GM18511 (cell line): ENCODE results near the gene NHSL1.

ENCODE experiments used
- ATAC-seq: cut with Tn5 transposase; IDR thresholded peaks from one replicate; pipeline ENCODE4 v1.9.1; 2021; ENCODE audit warnings: mild to moderate bottlenecking, moderate library complexity; ENCODE audit not compliant: unreplicated experiment

Gene NHSL1

DNA sequence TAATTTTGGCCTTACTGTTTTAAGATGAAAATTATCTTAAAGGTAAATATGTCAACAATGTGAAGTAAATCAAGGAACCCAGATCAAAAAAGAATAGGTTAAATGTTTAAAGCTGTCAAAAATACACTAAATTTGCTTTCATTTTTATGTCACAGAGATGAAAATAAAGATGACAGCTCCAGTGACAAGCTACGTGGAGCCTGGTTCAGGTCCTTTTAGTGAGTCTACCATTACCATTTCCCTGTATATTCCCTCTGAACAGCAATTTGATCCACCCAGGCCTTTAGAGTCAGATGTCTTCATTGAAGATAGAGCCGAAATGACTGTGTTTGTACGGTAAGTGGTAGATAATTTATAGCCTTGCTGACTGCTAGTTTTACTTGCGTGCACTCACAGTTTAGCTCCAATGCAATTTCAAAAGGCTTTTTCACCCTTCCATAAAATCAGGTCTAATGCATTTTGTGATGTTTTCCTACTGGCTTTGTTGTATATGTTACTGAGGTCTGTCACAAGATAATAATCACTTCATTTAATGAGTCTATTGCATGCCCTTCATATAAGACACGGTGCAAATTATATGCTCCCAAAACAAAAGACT lies 93.4 kb downstream of the NHSL1 start:
- ATAC-seq = no peak

DNA sequence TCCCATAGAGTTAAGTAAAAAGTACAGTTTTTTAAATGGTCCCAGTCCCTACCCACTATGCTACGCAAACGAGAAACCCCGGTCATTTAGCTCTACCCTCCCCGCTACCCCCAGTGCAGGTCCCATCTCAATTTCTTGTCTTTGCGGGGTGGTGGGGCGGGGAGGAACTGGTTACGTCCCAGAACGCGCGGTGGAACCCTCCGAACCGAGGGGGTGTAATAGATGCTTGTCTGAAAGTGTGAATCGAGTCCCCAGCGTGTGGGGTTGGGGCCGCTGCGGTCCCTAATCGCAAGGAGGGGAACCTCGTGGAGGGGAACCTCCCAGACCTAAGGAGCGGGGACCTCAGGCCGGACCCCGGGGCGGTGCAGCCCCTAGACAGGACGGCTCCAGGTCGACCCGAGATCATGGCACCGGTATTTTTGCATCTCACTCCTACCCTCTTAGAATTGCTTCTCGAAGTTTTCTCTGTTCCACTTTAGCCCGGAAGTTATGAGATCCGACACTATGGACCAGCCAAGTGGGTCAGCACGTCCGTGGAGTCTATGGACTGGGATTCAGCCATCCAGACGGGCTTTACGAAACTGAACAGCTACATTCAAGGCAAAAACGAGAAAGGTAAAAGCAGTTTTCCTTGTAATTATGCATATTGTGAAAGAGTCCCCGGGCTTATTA lies 94.5 kb downstream of the NHSL1 start:
- peak; percentile 1 for ATAC-seq

DNA sequence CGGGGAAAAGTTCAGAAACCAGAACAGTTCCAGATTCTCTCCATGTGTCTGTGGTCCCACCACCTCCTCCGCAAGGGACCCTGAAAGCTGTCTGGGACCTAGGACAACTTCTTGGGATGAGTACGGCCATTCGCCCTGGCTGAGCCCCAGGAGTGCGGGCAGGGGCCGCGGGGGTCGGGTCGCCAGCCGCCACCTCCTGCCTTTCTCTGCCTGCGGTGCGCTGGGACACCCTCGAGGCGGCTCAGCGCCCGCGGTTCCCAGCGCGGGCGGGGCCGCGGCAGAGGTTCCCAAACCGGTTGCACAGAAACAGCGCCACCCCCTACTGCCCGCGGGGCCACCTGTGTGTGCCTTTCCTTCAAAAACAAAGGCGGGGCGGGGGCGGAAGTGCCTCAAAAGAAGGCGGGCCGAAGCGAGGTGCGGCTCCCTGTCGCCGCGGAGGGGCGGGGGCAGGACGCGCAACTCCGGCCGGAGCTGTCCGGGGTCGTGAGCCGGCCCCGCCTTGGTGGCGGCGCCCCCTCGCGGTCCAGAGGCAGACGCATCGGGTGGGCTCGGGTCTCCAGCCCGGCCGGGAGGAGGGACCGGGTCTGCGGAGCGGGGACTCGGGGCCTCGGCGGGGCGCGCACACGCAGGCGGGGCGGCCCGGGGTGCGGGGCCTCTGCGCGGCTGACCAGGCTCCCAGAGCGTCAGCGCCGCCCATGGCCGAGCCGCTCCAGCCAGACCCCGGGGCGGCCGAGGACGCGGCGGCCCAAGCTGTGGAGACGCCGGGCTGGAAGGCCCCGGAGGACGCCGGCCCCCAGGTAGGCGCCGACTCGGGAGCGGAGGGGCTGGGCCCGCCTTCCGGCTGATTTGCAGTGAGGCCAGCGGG lies 95.3 kb downstream of the NHSL1 start, which contains the start of gene HEBP2:
Gene HEBP2, plus strand, starts transcription at position 423 of the 865 bp plus-strand sequence. Its CDS starts 273 bp downstream, at position 696.
- peak; percentile 93 for ATAC-seq

DNA sequence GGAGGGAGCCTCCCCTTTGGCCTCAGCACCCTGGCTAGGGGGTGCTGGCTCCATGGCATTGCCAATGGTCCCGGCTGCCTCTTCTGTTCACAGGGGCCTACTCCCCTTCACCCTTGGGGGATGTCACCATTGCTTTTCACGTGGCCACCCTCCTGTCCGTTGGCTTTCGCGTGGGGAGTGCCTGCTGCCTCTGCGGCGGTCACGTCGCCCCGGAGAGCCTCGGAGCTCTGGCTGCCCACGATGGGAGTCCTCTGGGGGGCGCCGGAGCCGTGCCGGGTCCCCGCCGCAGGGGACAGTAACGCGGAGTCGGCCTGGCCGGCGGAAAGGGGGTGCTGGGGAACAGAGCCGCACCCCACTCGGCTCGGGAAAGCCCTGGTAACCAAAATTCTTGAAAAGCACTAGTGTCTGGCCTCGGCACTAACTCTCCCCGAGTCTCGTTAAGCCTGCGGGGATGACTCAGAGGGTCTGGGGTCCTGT lies 95.9 kb downstream of the NHSL1 start:
- ATAC-seq = peak; percentile 17

DNA sequence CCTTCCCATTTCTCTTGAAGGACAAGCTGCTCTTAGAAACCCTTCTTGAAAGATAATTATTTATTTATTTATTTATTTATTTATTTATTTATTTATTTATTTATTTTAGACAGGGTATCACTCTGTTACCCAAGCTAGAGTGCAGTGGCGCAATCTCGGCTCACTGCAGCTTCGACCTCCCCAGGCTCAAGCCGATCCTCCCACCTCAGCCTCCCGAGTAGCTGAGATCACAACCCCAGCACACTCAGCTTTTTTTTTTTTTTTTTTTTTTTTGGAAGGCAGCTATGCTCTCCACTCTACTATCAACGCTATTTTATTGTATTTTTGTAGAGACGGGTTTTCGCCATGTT lies 96.5 kb downstream of the NHSL1 start:
- no peak for ATAC-seq

DNA sequence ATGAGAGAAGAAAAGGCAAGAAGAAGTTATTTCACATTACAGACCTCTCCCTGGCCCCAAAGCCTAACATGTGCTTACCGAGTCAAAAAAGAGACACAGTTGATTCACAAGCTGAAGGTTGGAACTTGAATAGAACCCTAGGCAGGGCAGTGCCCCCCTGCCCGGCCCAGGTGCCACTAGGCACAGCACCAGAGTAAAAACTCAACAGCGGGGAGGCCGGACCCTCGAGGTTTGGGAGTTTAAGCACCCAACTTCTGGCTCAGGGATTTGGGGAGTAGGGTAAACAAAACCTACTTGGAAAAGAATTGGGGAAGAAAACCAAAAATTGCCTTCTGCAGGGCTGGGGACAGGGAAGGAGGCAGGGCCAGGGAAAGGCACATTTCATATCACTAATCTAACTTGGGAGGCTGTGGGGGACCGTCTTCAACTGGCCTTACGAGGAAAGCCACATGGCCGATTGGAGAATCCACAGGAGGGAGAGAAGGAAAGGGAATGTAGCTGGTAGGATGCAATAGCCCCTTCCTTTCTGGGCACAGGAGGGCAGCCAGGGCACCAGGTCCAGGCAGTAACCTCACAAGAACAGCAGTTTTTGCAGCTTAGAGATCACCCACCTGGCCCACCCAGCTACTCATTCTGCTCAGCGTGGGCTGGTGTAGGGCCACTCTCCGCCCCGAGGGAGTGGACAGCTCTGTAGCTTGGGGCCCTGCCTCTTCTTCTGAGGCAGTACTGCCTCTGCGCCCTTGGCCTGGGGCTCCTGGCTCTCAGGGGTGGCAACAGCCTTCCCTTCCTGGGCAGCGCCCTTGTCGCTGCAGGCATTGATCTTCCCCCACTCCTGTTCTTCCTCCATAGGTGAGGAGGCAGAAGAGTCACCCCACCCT lies 97.1 kb downstream of the NHSL1 start:
- no peak for ATAC-seq

DNA sequence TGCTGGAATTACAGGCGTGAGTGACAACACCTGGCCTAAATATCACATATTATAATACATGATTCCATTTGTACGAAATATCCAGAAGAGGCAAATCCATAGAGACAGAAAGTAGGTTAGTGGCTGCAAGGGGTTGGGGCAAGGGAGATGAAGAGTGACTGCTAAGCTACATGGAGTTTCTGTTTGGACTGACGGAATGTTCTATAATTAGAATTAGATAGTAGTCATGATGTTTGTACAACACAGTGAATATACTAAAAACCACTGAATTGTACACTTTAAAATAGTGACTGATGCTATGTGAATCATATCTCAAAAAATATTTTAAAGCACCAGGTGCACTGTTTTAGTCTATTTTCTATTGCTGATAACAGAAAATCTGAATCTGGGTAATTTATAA lies 99.0 kb downstream of the NHSL1 start:
- no peak for ATAC-seq

DNA sequence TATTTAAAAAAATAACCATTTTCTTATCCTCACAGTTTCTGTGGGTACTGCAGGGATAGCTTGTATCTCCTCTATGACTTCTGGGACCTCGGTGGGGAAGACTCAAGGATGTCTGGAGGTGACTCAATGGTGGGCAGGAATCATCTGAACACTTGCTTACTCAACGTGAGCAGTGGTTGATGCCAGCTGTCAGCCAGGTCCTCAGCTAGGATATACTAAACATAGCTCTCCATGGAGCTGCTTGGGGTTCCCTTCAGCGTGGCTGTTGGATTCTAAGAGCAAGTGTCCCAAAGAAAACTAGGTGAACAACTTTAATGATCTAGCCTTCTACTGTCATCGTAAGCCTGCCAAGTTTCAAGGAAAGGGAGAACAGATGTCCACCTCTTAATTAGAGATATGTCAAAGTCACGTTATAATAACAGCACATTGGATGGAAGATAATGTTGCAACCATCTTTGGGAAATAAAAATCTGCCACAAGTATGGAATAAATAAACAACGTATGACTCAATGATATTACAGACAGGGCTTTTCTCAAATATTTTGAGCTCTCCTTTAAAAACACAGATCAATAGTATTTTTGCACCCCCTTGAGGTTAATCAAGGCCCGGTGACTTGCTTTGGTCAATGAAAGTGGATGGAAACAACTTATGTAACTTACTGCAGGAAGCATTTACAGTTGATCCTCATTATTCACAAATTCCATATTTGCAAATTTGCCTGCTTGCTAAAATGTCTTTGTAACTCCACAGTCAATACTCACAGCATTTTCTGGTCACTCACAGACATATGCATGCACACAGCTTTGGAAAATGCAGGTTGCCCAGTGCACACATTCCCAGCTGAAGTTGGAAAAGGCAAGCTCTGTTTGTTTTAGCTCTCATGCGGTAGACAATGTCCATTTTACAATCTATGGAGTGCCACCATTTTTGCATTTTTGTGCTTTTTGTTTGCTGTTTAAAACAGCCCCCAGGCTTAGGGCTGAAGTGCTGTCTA lies 101.9 kb downstream of the NHSL1 start:
- no peak for ATAC-seq

DNA sequence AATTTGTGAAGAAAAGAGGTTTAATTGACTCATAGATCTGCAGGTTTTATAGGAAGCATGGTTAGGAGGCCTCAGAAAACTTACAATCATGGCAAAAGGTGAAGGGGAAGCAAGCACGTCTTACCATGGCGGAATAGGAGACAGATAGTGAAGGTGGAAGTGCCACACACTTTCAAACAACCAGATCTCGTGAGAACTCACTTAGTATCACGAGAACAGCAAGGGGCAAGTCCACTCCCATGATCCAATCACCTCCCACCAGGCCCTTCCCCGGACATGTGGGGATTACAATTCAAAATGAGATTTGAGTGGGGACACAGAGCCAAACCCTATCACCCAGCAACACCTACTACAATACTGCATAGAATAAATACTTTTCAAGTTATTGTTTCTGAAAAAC lies 102.6 kb downstream of the NHSL1 start:
- ATAC-seq = no peak

DNA sequence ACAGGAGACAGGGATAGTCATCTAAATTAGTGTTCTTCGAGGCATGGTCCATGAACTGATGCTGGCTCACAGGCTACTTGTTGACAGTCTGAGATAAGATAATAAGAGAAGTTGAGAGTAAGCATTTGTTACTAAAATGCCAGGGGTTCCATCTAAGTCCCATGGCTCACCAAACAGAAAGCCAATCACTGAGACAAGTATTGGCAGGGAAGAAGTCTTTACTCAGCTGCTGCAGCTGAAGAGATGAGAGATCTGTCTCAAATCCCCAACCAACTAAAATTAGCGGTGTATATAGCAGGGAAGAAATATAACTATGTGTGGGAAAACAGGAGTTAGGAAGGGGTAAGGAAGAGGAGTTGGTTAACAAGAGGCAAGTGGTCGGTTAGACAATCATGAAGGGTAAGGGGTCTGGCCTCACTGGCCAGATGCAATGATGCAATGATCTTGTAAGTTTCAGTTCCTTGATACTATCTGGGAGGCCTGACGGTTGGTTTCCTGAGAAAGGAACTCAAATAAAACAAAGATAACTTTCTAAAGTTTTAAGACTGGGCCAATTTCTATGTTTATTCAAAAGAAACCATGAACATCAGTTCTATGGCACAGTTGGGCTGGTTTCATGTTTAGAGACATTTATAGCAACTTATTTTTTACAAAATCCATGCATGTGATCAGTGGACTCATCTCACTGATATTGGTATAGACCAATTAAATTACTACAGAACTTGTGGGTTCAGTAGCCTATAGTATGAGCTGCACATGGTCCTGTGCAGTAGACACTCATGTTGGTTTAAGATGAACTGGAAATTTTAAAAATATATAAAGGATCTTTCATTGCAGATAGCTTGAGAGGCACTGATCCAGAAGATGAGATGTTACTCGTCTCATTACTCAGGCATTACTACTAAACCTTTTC lies 105.2 kb downstream of the NHSL1 start:
- peak; percentile 63 for ATAC-seq

DNA sequence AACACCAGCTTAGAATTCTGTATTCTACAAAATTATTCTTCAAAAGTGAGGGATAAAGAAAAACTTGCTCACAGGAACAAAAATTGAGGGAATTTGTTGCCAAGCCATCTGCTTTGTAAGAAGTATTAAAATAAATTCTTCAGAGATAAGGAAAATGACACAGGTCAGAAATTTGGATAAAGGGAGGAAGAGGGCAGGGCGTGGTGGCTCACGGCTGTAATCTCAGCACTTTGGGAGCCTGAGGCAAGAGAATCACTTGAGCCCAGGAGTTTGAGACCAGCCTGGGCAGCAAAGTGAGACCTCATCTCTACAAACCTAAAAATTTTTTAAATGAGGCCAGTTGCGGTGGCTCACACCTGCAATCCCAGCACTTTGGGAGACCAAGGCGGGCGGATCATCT lies 109.7 kb downstream of the NHSL1 start:
- ATAC-seq = no peak

DNA sequence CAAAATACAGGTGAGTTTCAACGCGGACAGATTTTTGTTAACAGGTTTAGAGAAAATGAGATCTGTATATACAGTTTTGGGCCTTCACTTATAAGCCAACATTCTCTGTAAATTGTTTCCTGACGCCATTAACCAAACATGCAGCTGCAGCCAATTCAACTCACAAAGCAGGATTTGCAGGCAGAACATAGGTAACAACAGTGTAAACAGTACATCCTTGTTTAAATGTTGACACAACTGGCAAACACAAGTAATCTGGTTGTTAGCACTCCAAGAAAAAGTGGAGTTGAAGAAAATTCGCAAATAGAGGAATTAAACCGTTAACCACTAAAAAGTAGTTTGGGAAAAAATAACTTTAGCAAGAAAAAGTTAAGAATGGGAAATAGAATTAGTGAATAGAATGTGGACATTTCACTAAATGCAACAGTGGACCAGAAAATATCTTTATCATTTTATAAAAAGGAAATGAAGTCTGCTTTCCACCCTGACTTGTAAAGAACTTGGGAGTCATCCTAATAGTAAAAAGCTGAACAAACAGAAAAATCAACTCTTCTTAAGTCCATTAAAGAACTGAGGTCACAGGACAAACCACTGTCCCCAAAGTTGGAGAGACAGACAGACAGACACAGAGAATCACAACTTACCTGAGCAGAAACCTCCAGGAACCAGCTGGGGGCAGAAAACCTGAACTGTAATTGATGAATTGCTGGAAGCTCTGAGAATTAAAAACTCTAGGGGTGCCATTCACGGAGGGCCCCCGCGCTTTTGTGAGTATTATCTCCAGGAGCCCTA lies 111.5 kb downstream of the NHSL1 start:
- no peak for ATAC-seq

DNA sequence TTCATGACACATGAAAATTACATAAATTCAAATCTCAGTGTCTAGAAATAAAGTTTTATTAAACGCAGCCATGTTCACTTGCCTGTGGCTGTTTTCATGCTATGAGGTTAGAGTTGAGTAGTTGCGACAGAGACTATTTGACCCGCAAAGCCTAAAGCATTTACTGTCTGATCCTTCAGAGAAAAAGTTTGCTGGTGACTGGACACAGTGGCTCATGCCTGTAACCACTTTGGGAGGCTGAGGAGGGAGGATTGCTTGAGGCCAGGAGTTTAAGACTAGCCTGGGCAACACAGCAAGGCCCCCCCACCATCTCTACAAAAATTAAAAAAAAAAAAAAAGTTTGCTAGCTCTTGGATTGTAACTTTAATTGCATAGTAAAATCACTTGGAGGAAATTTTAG lies 112.4 kb downstream of the NHSL1 start:
- ATAC-seq = no peak

DNA sequence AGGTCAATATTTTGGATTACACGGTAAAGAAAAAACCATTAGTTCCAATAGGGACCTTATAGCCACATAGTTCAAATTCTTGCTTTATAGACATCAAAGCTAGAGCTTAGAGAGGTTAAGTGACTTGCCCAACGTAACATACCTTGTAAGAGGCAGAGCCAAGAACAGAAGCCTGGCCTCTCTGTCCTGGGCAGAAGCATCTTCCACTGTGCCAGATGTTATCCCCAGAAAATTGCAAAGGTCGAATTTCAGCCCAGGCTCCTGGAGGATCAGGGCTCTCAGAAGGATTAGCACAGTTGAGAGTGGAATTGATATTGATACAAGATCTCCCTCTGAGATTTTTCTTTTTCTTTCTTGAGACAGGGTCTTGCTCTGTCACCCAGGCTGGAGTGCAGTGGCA lies 115.5 kb downstream of the NHSL1 start:
- no peak for ATAC-seq

DNA sequence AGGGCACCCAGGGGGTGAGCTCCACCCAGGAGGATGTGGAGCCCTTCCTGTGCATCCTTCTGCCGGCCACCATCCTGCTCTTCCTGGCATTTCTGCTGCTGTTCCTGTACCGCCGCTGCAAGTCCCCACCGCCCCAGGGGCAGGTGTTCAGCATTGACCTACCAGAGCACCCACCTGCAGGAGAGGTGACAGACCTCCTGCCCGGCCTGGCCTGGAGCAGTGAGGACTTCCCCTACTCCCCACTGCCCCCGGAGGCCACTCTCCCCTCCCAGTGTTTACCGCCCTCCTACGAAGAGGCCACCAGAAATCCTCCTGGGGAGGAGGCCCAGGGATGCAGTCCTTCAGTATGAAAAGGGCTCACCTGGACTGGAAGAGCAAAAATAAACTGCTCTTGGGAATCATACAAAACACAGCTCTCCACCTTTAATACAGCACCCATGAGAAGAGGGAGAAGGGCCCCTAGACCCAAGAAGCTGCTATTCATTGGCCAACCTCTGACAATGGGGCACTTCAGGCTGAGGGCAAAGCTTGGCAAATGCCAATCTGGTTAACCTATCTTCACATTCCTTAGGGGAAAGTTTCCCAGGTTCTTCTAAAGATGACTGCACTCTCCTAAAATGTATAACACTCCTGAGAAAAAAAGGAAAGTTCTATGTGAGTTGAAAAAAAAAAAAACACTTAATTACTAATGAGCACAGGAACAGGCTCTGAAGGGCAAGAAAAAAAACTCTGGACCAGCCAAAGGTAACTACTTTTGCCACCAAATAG lies 116.6 kb downstream of the NHSL1 start:
- no peak for ATAC-seq

DNA sequence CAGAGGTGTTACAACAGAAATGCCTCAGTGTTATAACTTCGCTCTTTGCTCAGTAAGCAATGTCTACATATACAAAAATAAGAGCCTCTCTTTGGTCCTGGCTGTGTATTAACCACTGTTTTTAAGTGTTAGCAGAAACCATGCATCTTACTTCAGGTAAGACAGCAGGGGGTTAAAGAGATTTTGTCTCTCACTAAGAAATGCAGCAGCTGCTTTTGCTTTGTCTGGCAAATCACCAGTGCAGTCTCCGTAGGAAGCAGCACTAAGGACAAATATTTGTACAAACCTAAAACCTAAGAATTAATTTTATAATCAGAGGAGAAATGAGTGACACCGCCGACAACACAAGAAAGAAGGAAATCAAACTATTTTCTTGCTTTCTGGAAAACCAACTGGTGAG lies 120.8 kb downstream of the NHSL1 start:
- ATAC-seq = no peak

DNA sequence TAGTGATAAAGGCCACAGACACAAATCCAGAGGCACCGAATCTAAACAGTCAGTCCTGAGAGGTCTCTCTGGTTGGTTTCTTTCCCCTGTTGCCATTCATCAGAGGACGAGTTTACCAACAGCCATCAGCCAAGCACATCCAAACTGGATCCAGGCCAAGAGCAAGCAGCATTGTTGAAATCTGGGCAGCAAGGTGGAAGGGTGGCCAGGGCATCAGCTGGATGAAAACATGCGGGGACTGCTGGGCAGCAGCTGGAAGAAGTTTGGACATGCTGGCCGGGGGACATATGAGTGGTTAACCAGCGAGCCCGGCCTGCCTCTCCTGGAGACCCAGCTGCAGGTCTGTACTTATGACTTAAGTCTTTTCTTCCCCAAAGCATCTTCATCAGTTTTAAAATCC lies 121.5 kb downstream of the NHSL1 start, which contains the start of gene SMIM28:
Gene SMIM28, plus strand, starts transcription at position 62 of the 400 bp plus-strand sequence. Its CDS starts 168 bp downstream, at position 230.
- ATAC-seq = no peak
